ENCODE data around the gene PANK4. TPM values are rescaled to one million over a fixed set of nuclear protein-coding genes. Genes with fewer than 3 reads are reported as not detected.

PANK4 gene
- polyA plus RNA-seq, 1 donor (not counting 4 experiments of a cell fraction or from before 2014, with no cell fraction given): 14.5 TPM

DNA sequence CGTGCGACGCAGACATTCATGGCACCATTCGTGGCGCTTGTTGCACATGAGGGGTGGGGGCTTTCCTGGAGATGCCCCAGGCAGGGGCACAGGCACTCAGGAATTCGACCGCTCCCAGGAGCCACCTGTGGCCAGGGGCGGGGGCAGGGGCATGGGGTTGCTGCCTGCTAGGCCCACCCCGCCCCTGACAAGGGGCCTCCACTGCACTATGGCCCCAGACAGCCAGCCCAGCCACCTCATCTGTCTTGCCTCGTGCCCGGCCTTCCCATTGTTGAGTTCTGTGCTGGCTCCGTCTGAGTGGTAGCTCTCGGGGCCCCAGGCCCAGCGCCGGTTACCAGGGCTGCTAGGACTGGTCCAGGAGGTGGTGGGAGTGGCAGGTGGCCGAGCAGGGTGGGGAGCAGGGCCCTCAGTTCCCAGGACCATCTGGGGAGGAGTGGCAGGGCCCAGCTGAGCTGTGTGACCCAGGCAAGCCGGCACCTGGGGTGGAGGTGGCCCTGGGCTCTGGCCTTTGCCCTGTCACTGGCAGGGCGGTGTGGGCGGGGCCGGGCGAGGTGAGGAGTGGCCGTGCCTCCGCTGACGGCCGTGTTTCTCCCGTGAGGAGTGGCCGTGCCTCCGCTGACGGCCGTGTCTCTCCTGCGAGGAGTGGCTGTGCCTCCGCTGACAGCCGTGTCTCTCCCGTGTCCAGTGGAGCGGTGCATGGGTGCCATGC is 48.5 kb downstream of the PANK4 start:
- Histone ChIP-seq H3K36me3 (ENCODE audit: control insufficient read depth in 2 of 2, extremely low read depth in 1 of 2, insufficient read depth in 2 of 2, low read length in 2 of 2) (peaks cover 8 to 22% of the 10 kb centered on the region in 2 experiments), H3K4me3 (ENCODE audit: control insufficient read depth in 2 of 3, extremely low read depth in 1 of 3, insufficient read depth in 2 of 3, low read depth in 1 of 3, low read length in 3 of 3) (no peak overlapping the region), H3K79me2 (ENCODE audit: control insufficient read depth, insufficient read depth, low read length) (peaks cover 62% of the 10 kb centered on the region), H3K27ac (ENCODE audit: control insufficient read depth, insufficient read depth, low read length) (no peak overlapping the region), H2AFZ (ENCODE audit: control insufficient read depth, low read length) (no peak overlapping the region), H3K27me3 (ENCODE audit: control insufficient read depth, extremely low read depth, insufficient read depth, low read length) (no peaks in the 10 kb centered on the region), H3K9me1 (ENCODE audit: control insufficient read depth, extremely low read depth, insufficient read depth, low read length) (no peaks in the 10 kb centered on the region), H4K20me1 (ENCODE audit: control insufficient read depth, extremely low read depth, insufficient read depth, low read length) (peaks cover 55% of the 10 kb centered on the region), H3K4me2 (ENCODE audit: control insufficient read depth, extremely low read depth, insufficient read depth, low read depth, low read length) (no peak overlapping the region), H3K9me3 (ENCODE audit: control insufficient read depth, low read depth, low read length) (no peaks in the 10 kb centered on the region), H3K9ac (ENCODE audit: control insufficient read depth, extremely low read depth, insufficient read depth, low read length) (no peak overlapping the region), H3K4me1 (ENCODE audit: control insufficient read depth, extremely low read depth, insufficient read depth, low read length) (peaks cover 20% of the 10 kb centered on the region)
- dilution Hi-C loops (cut with MboI; ENCODE audit: extremely low pct_ligation_motif_present, low sequenced_read_pairs): no loop called here
- DNase-seq (ENCODE audit: low read depth, low spot score) (no peak), FAIRE-seq (no peak)
- TF ChIP-seq, protein P1, sequence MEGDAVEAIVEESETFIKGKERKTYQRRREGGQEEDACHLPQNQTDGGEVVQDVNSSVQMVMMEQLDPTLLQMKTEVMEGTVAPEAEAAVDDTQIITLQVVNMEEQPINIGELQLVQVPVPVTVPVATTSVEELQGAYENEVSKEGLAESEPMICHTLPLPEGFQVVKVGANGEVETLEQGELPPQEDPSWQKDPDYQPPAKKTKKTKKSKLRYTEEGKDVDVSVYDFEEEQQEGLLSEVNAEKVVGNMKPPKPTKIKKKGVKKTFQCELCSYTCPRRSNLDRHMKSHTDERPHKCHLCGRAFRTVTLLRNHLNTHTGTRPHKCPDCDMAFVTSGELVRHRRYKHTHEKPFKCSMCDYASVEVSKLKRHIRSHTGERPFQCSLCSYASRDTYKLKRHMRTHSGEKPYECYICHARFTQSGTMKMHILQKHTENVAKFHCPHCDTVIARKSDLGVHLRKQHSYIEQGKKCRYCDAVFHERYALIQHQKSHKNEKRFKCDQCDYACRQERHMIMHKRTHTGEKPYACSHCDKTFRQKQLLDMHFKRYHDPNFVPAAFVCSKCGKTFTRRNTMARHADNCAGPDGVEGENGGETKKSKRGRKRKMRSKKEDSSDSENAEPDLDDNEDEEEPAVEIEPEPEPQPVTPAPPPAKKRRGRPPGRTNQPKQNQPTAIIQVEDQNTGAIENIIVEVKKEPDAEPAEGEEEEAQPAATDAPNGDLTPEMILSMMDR (optimal IDR thresholded peaks at IDR 0.05 in 1 of 3, IDR thresholded peaks at IDR 0.05 in 1 of 3, conservative IDR thresholded peaks at IDR 0.05 in 1 of 3; ENCODE audit: extremely low read depth in 1 of 3, insufficient read depth in 2 of 3, low read length in 3 of 3): no peak
- no peak for TF ChIP-seq EZH2 (IDR thresholded peaks at IDR 0.05; ENCODE audit: low read length)

- no peak overlapping the region for H3K4me3 ChIP-seq (ENCODE audit: control insufficient read depth in 2 of 3, extremely low read depth in 1 of 3, insufficient read depth in 2 of 3, low read depth in 1 of 3, low read length in 3 of 3)
- H3K36me3 ChIP-seq (ENCODE audit: control insufficient read depth in 2 of 2, extremely low read depth in 1 of 2, insufficient read depth in 2 of 2, low read length in 2 of 2): peaks cover 7 to 18% of the 10 kb centered on the region in 2 experiments
- peaks cover 20% of the 10 kb centered on the region for H3K4me1 ChIP-seq (ENCODE audit: control insufficient read depth, extremely low read depth, insufficient read depth, low read length)
- no peak overlapping the region for H2AFZ ChIP-seq (ENCODE audit: control insufficient read depth, low read length)
- peaks cover 64% of the 10 kb centered on the region for H3K79me2 ChIP-seq (ENCODE audit: control insufficient read depth, insufficient read depth, low read length)
- H4K20me1 ChIP-seq (ENCODE audit: control insufficient read depth, extremely low read depth, insufficient read depth, low read length): peaks cover 51% of the 10 kb centered on the region
- no peak overlapping the region for H3K4me2 ChIP-seq (ENCODE audit: control insufficient read depth, extremely low read depth, insufficient read depth, low read depth, low read length)
- H3K27ac ChIP-seq (ENCODE audit: control insufficient read depth, insufficient read depth, low read length): no peak overlapping the region
- H3K9me1 ChIP-seq (ENCODE audit: control insufficient read depth, extremely low read depth, insufficient read depth, low read length): no peaks in the 10 kb centered on the region
- no peaks in the 10 kb centered on the region for H3K9me3 ChIP-seq (ENCODE audit: control insufficient read depth, low read depth, low read length)
- H3K9ac ChIP-seq (ENCODE audit: control insufficient read depth, extremely low read depth, insufficient read depth, low read length): no peak overlapping the region
- no peak for TF ChIP-seq EZH2 (IDR thresholded peaks at IDR 0.05; ENCODE audit: low read length)
- TF ChIP-seq, protein P1 (optimal IDR thresholded peaks at IDR 0.05 in 1 of 3, IDR thresholded peaks at IDR 0.05 in 1 of 3, conservative IDR thresholded peaks at IDR 0.05 in 1 of 3; ENCODE audit: extremely low read depth in 1 of 3, insufficient read depth in 2 of 3, low read length in 3 of 3): no peak
- no peak for DNase-seq (ENCODE audit: low read depth, low spot score)
- no peak for FAIRE-seq
- no peaks in the 10 kb centered on the region for H3K27me3 ChIP-seq (ENCODE audit: control insufficient read depth, extremely low read depth, insufficient read depth, low read length)
- dilution Hi-C loops (cut with MboI; ENCODE audit: extremely low pct_ligation_motif_present, low sequenced_read_pairs): no loop called here
Observed at GRCh38 chr1:2477309-2477708, 49.1 kb downstream of the PANK4 start.

All from keratinocyte (primary cell).